ENCODE results near the gene DHX16.
"Not testable (repeated sequence)": the region's sequence is repeated elsewhere in the genome, so short reads cannot be mapped to it uniquely, and the experiment has no call there.

DHX16 gene

DNA sequence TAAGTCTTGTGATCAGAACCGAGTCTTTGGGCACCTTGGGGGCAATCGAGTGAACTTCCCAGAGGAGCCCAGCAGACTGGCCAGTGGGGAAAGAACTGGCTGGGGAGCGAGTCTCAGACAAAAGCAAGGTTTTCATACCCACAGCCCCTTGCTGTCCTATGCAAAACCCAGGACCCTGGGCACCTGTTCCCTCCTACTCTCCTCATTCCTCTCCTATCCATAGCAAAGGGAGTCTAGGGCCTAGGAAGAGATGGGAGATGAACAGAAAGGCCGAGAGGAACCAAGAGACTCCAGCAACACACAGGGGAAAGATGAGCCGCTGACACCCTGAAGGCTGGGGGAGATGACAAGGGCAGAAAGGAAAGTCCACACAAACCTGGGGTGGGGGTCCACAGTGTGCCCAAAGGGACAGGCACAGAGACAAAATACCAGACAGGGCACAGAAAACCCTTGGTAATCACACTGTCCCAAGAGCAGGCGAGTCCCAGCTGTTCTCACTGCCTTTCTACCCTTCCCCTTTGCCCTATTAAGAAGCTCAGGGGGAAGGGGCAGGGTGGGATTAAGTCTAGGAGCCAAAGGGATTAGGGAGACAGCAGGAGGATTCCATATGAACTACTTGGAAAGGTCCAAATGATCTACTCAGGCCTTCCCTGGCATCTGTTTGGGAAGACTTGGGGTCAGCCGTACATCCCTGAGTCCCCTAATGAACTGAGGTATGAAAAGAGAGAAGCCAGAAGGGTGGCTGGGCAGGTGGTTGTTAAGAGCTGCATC is 7.1 kb upstream of the DHX16 start:
- DNase-seq (ENCODE audit: extremely low read depth in 1 of 2, low read depth in 1 of 2), result no peak

DNA sequence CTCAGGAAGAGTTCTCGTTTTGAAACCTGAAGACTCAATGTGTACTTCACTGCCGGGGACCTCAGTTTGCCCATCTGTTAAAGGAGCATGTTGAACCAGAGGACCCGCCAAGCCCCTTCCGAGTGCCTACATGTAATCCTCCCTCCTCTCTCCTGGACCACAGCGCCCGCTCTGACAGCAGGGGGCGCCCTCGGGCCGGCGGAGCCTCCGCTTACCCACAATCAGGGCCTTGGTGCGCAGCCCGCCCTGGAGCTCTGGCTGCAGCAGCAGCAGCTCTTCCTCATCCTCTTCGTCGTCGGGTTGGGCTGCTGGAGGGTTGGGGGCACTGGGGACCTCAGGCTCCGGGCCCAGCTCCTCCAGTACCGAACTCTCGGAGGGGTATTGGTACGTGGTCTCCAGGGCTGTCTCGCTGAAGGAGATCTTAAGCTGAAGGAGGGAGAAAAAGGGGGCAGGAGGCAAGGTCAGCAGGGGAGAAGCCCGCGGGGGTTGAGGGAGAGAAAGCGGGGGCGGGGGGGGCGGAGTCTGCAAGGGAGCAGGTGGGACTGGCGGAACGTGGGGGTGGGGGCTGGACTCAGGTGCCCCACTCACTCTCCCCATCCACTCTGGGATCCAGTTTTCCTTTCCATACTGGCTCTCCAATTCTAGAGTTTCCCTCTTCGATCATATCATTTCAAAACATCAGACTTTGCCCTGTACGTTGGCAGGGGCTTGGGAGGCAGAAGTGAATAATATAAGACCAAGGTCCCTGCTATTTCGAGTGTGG is 6.3 kb upstream of the DHX16 start:
- DNase-seq (ENCODE audit: extremely low read depth in 1 of 2, low read depth in 1 of 2), result peak; percentile 76 to 93

DNA sequence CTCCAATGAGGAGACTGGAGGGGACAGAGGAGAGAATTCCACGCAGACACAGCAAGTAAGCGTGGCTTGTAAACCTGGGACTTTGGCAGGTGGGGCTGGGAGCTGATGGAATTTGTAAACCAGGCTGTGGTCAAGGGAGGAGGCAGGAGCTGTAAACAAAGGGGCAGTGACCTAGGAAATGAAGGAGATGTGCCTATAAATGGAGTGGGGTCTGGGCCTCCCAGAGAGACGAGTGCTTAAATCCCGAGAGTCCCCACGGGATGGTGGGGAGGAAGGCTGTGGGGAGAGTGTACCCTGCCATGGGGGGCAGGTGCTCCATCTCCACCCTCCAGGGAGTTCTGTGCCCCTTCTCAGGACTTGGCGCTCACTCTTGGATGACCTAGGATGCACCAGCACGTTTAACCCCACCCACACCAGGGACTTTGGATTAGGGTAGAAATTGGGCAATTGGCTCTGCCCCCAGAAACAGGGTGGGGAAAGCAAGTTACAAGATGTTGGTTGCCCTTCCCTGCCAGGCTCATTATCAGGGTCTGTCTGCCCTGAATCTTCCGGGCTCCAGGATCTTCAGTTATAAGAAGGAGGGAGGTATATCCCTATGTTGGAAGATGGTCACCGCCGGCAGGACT is 4.0 kb upstream of the DHX16 start:
- no peak for DNase-seq (ENCODE audit: extremely low read depth in 1 of 2, low read depth in 1 of 2)

- no peak for DNase-seq (ENCODE audit: extremely low read depth in 1 of 2, low read depth in 1 of 2)
These were observed 1.9 kb downstream of the DHX16 start for GRCh38 chr6:30670760-30671527.

GRCh38 chr6:30666300-30666699 is 6.5 kb downstream of the DHX16 start:
- DNase-seq (ENCODE audit: extremely low read depth in 1 of 2, low read depth in 1 of 2), result not testable (repeated sequence)

GRCh38 chr6:30664994-30665767 is 7.6 kb downstream of the DHX16 start:
- no peak for DNase-seq (ENCODE audit: extremely low read depth in 1 of 2, low read depth in 1 of 2)

DNA sequence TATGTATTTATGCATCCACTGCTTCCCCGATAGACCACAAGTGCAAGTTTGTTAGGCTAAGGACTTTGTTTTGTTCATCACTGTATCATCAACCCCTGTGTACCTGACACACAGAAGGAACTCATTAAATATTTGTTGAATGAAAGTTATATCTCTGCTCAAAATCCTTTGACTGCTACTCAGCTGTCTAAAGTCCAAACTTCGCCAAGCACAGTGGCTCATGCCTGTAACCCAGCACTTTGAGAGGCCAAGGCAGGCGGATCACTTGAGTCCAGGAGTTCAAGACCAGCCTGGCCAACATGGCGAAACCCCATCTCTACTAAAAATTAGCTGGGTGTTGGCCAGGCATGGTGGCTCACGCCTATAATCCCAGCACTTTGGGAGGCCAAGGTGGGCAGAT is 14.9 kb downstream of the DHX16 start:
- DNase-seq (ENCODE audit: extremely low read depth in 1 of 2, low read depth in 1 of 2), result not testable (repeated sequence)

DNA sequence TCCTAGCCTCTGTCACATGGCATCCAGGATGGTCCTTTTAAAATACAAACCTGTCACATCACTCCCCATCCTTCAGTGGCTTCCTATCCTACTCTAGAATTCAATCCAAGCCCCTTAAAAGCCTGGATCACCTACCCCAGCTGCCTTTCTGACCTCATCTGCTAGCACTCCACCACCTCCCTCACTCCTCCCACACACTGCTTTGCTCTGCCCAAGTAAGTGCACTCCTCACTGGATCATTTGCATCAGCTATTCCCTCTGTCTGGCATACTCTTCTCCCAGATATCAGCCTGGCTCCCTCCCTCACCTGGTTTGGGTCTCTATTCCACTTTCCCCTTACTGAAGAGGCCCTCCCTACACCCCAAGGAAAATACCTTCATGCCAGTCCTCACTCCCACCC is 15.4 kb downstream of the DHX16 start:
- DNase-seq (ENCODE audit: extremely low read depth in 1 of 2, low read depth in 1 of 2), result no peak

DNA sequence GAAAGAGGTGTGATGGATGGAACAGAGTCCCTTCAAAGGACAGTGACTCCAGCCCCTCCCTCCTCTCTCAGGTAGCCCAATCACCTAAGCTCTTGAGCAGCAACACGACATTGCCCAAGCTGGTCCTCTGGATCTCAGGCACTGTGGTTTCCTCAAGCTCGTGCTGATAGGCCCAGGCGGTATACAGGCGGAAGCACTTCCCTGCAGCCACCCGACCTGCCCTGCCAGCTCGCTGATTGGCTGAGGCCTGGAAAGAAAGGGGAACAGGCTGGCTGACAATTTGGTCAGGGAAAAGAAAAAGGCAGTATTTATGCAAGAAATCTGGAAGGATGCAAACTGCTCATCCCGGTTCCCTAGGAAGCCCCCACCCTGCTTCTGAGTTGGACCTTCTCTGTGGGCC is 16.3 kb downstream of the DHX16 start:
- DNase-seq (ENCODE audit: extremely low read depth in 1 of 2, low read depth in 1 of 2), result no peak

DNA sequence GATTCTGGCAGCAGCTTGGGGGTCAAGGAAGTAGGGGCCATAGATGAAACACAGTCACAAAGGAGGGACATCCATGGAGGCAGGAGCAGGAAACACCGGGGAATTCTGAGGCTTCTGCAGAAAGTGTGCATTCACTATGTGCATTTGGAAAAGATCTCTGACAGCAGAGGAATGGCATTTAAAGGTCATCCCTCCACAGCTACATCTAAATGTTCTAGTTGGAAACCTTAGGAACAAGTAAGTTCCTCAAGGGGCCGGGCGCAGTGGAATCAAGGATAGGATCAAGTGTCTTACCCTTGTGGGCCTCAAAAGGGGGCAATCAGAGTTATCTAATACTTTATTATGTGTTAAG is 17.1 kb downstream of the DHX16 start:
- no peak for DNase-seq (ENCODE audit: extremely low read depth in 1 of 2, low read depth in 1 of 2)

DNA sequence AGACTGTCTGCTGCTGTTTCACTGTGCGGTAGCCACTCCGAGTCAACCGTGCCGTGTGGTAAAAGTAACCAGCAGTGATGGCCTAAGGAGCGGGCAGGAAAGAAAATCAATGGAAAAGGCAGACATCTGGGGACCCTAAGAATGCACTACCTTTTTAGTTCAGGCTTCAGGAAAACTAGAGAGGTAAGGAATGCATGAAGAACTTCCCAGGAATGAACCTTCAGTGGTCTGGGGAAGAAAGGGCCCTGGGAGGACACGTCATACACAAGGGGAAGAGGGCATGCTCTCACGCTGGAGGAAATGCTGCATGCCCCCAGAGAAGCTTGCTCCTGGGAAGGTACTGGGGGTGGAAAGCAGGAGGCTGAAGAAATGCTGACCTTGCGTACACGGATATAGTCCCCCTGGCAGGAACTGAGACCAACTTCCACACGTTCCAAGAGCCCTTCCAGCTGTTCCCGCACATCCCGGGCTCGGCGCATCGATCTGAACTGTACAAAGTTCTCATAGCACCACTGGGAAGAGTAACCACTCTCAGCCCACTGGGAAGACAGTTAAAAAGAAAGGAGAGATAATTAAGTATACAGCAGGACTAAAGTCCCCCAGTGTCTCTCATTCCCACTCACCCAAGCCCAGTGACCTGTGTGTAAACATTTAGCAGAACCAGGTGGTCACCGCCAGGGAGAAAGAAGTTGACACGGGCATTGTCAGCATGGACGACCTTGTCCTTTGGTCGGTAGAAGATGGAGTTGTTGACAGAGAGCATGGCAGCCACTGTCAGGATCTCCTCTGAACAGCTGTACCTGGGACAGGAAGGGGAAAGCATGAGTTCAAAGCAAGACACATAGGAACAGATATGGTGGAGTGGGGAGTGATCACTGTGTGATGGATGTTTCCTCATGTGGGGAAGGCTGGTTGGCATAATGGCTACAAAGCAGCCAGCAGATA is 17.7 kb downstream of the DHX16 start:
- no peak for DNase-seq (ENCODE audit: extremely low read depth in 1 of 2, low read depth in 1 of 2)

DNA sequence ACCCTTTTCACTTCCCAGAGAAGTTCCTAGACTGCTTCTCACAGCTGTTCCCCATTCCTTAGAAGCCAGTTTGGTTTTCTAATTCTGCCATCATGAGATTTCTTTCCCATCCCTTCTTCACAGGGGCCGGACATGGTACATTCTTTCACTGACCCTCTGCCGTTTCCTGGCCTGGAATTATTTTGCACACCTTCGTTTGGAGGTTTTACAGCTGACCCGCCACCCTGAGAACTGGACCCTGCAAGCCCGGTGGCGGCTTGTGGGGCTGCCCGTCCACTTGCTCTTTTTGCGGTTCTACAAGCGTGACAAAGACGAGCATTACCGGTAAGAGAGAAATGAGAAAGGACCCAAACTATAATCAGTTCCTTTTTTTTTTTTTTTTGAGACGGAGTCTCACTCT is 21.7 kb downstream of the DHX16 start:
- DNase-seq (ENCODE audit: extremely low read depth in 1 of 2, low read depth in 1 of 2), result no peak

- peak; percentile 27 to 62 for DNase-seq (ENCODE audit: extremely low read depth in 1 of 2, low read depth in 1 of 2)
These were observed 25.3 kb downstream of the DHX16 start for GRCh38 chr6:30647242-30648116.

DNA sequence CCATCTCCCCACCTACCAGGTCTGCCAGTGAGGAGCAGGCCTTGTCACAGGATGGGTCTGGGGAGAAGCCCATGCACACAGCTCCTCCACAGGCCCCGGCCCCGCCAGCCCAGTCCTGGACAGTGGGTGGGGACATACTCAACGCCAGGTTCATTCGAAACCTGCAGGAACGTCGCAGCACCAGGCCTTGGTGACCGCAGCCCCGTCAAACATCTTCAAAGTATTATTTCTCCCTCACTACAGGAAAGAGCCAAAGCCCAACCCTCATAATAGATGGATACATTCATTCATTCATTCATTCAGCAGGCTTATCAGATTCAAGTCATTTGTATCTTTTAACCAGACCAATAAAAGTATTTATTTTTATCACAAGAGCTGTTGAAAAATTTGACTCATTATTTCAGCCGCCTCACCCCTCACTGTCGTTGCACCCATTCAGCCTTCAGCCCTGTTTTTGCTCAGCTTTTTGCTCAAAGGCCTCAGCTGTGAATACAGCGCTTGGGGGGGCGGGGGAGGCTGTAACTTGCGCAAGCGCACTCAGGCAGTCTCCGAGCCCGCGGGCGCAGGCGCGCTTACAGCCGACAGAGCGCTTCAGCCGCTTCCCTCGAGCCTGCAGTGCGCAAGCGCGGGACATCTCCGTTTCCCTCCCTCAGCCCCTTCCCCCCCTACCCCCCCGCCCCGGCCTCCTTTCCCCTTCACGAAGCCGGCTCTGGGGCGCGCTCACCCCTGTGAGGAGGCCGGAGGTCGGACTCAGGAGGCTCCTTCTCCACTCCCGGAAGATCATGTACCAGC is 26.2 kb downstream of the DHX16 start, which contains the start of gene C6orf136:
Gene C6orf136, plus strand, starts transcription at position 684 of the 792 bp plus-strand sequence. Its CDS starts 99 bp downstream, at position 783.
- peak; percentile 84 to 87 for DNase-seq (ENCODE audit: extremely low read depth in 1 of 2, low read depth in 1 of 2)

- DNase-seq (ENCODE audit: extremely low read depth in 1 of 2, low read depth in 1 of 2), result no peak
These were observed 26.8 kb downstream of the DHX16 start for GRCh38 chr6:30645989-30646388.

GRCh38 chr6:30644769-30645168 is 28.0 kb downstream of the DHX16 start:
- DNase-seq (ENCODE audit: extremely low read depth in 1 of 2, low read depth in 1 of 2), result no peak

DNA sequence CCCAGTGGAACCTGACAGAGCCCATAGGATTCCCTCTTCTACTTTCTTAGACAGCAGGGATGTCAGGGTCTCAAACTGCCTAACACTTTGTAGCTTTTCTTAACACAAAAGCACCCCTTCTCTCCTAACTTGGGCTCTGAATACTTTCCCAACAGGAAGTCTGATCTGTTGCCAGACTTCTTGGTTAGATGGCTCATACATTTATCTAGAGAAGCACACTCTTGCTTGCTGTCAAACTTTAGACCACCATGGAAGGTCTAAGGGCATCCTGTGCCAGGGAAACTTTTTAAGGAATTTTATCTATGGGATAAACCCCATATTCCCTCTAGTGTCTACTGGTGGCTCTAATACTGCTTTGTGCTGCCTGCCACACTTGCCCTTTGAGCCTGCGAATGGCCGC is 29.1 kb downstream of the DHX16 start:
- no peak for DNase-seq (ENCODE audit: extremely low read depth in 1 of 2, low read depth in 1 of 2)

All from activated CD8-positive, alpha-beta memory T cell treated with anti-CD3 and anti-CD28 coated beads for 1 hour (primary cell).